Stimulated activated CD8-positive, alpha-beta memory T cell treated with anti-CD3 and anti-CD28 coated beads, Interleukin-2, amount 100 ng/mL, for 1 hour (primary cell): ENCODE results near the gene PPP2R5C.

ENCODE experiments used
- DNase-seq, 2 donors: peaks; one replicate each; pipeline ENCODE4 v3.0.0-alpha.2; 2020; ENCODE audit warnings: low read depth in 2 of 2

Gene PPP2R5C

DNA sequence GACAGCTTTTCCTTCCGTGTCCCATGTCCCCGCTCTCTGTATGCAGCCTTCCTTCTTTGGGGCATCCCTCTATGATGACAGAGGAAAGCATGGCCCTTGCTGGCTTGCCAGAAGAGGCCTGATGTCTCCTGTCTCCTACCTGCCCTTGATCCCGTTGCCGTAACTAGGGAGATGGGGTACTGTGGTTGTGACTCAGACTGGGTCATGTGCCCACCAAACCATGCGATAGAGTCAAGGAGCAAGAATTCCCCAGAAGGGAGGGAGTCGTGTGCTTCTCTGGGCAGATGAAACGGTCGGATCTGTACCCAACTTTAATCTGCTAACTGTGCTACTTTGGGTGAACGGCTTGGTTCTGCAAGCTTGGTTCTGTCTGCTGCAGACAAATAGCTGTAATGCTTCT lies 103.8 kb downstream of the PPP2R5C start:
- DNase-seq: no peak

DNA sequence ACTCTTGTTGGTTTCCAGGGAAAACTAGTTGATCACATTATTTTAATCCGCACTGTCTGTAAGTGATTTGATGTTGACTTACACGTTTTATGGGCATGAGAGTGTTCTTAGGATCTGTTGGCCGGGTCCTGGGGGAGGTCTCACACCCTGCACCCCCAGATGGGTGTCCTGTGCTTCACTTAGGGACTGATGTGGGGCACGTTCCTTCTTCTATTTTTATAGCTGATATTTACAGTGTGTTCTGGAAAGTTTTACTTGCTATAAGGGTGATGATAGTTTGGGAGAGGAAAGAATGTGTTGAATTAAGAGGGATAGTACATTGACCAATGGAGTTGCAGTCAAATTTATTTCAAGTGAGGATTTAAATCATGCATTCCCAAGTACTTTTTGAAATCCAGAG lies 106.3 kb downstream of the PPP2R5C start:
- no peak for DNase-seq

DNA sequence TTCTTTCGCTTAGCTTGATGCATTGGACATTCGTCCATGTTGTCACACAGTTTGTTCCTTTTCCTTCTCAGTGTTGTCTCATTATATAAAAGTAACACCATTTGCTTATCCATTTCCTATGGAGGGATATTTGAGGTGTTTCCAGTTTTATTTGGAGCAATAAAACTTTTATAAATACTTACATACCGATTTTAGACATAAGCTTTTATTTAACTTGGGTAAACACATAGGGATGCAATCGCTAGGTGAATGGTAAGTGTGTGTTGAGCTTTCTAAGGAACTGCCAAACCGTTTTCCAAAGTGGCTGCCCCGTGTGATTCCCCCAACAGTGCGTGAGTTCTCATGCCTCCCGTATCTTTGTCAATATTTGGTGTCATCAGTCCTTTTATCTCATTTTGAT lies 107.7 kb downstream of the PPP2R5C start:
- DNase-seq: no peak

DNA sequence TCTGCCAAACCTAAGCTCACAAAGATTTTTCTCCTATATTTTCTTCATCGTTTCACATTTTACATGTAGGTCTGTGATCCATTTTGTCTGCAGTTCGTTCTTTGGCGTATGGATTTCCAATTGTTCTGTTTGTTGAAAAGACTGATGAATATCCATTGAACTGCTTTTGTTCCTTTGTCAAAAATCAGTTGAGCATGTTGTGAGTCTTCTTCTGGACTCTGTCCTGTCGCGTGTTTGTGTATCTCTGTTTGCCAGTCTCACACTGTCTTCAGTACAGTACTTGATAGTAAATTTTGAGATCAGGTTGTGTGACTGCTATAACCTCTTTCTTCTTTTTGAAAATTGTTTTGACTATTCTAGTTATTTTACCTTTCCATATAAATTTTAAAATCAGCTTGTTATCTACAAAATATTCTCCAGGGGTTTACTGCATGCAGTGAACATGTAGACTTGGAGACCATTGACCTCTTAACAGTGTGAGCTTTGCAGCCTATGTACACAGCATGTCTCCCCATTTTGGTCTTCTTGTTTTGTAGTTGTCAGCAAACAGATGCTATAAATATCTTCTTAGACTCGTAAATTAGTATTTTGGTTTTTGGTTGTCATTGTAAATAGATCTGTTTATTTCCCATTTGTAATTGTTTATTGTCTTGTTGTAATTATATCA lies 108.9 kb downstream of the PPP2R5C start:
- no peak for DNase-seq

DNA sequence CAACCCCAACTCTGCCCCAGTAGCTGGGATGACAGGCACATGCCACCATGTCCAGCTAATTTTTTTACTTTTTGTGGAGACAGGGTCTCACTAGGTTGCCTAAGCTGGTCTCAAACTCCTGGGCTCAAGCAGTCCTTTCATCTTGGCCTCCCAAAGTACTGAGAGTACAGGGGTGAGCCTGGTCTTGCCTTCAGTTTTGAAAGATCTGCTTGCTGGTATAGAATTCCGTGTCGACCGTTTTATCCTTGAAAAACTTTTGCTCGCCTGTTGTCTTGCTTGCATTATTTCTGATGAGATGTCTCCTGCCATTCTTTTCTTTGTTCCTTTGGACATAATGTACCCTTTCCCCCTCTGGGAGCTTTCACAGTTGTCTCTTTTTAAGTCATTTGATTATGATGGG lies 110.8 kb downstream of the PPP2R5C start:
- no peak for DNase-seq

DNA sequence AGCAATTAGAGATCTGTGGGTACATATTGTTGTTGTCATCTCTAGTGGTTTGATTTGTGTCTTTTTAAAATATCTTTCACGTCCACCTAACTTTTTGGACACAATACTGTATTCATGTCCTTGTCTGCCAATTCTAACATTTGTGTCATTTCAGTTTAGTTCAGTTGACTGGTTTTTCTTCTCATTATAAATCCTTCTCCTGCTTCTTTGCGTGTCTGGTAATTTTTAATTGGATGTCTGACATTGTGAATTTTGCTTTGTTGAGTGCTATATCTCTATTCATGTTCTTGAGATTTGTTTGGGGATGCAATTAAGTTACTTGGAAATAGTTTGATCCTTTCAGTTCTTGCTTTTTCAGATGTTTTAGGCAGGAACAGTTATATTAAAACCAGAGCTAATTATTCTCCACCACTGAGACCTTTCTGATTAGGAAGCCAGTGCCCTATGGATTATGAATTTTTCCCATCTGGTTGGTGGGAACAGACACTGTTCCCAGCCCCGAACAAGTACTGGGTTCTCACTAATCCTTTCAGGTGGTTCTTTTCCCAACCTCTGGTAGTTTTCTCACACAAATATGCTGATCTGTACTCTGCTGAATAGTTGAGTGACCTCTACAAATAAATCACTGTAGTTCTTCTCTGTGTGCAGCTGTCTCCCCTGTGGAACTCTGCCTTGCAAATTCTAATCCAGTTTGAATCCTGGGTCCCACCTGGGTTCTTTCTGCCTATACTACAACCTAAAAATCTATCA lies 111.7 kb downstream of the PPP2R5C start:
- no peak for DNase-seq

DNA sequence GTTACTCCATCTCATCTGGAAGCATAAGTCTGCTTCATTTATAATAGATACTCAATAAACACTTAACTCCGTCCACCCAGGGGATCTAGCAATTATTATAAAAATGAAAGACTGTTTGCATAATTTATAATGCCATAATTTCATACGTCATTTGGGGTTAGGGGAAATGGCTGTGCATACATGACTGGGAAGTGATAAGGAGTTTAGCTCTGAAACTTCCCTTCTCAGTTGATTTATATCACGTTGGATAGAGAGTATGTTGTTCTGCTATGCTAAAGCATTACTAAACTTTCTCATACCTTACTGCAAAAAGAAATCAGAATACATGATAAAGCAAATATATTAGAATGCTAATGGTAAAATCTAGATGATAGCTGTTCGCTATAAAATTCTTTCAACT lies 112.5 kb downstream of the PPP2R5C start:
- DNase-seq: no peak

DNA sequence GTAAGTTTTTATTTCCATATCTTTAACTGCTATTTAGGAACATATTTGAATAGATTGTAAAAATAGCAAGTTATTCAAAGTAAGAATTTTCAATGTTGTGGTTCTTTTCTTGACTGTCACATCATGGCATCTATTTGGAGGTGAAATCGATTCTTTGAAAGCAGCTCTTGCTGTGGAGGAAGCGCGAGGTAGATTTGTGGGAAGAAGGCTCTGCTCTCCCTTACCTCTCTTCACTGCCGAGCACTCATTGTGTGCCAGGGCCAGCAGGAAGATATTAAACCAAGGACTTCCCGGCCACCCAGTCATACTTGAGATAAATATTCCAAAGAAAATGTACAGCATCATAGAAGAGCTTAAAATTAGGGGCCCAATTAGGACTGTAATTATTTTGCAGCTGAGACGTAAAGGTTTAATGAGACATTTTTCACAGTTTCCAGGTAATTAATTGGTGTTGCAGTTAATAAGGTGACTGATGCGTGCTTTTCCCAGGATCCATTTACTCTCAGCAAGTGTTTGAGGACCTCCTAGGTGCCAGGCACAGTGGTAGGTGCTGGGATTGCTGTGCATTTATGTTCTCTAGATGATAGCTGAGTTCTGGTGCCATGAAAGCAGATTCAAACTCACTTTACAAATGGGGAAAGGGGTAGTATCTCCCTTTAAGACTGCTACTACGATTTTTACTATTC lies 113.7 kb downstream of the PPP2R5C start:
- DNase-seq: no peak

DNA sequence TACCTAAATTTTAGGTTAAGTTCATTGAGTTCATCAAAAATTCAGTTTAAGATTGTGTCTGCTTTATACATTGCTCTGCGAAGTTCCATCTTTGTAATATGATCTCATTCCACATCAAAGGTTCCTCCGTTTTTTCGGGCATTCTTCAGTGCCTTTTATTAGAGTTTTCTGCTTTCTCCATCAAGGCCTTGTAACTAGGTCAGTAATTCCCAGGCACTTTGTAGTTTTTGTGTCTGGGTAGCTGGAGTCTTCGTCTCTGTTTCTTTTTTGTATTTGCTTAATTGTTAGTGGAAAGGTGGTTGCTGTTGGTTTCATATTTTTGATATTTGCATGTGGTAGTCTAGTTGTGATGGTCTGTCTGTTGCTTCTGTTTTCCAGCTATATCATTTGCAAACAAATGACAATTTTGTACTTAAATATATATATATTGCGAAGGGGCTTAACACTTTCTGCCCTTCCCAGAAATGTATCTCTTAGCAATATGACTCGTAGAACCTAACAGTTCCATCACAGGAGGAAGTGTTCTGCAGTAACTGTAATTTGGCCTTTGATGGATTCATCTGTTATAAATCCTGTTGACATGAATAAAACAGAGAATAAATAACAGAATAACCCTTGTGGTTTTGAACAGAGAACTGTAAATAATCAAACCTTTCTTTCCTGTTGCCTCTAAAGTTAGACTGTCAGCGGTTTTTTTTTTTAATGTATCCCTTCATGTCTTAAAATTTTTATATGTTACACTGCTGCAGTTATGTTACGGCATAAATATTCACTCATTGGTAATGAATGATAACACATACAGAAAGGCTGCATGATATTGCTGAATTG lies 114.4 kb downstream of the PPP2R5C start:
- no peak for DNase-seq

DNA sequence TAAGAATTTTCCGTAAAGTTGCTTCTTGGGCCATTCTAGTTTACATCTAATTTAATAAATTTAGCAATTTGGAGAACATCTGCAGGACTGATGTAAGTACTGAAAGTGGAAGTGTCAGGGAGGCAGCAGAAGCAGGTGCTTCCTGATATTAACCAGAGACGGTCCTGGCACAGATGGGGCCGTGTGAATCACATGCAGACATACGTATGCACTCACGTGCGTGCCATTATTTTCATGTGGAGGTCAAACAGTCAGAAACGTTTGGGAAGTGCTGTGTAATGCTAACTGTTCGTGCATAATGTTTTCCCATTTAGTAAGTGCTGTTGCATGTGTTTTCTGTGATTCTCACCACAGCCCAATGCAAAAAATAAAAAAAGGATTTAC lies 115.0 kb downstream of the PPP2R5C start:
- DNase-seq: peak; percentile 24 to 32

DNA sequence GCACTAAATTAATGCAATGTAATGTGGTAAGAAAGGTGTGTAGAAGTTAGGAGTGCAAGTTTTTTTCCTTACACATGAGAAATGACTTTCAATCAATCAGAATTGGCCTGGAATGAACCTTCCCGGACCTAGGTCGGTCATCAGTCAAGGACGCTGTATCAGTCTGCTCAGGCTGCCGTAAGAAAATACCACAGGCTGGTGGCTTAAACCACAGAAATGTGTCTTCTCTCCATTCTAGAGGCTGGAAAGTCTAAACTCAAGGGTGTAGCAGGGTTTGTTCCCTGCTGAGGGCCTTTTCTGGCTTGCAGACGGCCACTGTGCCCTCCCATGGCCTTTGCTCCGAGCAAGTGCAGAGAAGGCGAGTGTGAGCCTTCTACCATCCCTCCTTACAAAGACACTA lies 116.3 kb downstream of the PPP2R5C start:
- no peak for DNase-seq

DNA sequence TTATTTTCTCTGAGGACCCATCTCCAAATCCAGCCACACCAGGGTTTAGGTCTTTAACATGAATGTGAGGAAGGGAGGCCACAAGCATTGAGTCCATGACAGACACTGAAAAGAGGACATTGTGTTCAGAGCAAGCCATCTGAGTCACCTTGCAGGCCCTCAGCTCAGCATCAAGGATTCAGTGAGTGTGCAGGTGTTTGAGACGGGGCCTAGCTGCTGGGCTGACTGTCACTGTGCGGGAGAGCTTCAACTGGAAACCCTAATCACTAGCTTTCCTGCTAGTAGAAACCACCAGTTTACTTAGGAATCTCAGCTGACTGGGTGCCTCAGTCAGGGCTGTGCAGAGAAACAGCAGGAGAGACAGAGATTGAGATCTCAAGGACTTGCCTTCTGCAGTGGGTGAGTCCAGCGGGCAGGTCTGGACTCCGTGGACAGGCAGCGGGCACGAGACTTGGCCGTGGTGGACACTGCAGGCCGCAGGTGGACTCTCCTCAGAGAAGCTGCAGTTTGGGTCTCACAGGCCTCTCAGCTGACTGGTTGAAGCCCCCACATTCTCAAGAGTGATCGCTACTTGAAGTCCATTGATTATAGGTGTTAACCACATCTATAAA lies 116.8 kb downstream of the PPP2R5C start:
- DNase-seq: no peak

DNA sequence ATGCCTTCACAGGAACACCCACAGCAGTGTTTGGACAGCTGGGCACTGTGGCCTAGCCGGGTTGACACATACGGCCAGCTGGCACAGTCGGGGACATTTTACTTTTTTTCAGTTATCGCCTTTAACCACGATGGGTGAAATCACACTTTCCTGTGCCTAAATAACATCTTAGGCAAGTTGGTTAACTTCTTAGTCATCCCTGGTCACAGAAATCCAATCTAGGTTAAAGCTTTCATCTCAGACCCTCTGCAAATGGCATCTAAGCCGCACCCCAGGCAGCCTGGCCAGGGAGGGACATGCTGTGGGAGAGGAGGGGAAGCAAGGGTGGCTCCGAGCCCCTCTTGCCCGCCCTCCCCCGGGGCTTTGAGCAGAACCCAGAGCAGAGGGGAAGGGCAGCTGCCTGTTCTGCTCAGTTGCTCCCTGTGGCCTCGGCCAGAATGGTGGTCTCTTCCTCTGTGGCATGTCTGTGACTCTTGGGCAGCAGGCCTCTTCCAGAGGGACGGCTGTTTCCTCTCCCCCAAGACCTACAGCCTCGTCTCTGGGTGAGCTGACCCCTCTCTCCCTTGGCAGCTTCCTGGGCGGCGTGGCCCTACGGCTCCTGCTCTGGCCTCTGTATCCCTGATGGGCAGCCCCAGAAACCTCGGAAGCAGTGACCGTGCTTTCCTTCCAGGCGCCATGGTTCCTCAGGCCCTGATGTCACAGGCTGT lies 117.5 kb downstream of the PPP2R5C start:
- no peak for DNase-seq

DNA sequence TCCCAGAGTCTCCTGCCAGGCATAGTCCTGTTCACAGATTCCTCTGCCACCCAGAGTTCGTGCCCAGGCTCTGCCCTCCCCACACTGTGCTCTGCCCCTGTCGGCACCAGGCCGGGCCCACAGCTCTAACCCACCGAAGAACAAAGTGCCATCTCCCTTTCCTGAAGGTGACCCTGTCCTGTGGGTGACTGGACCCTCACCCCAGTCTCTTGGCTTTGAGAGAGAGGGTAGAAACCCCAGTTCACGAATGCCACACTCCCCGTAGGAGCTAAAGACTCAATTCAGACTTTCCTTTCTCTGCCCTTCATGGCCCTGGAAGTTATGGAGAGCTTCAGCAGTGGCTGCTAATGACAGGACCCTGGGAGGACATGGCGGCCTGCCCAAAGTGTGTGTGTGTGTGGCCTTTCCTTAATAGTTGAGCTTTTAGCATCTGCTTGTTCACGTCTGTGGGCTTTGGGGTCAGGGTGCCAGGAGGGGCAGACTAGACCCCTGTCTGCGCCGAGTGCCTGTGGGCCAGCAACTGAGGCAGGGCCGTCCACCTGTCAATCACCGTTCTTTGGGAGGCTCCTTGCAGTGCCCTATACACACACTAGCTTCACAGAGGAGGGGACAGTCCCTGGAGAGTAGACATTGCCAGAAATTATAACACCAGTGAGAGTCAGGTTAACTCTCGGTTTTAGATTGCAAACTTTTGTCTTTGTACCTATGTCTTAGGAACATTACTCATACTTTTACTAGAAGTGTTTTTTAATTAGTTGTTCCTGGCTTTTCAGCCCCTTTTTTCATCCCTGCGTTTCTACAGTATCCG lies 118.2 kb downstream of the PPP2R5C start:
- no peak for DNase-seq

DNA sequence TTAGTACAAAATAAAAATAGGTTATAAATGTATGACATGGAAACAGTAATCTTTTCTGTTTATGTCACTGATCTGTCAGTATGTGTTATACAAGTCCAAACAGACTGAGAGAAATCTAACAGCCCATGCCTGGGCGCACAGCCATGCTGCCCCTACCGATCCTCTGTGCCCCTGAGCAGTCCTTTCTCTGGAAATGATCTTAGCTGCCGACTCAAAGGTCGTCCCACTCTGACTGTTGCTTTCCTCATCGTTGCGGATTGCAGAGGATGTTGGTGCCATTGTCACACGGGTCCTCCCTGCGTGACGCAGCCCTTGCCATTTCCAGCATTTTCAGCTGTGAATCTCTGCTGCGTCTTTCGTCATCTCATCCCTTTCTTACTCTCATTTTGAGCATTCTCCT lies 119.9 kb downstream of the PPP2R5C start:
- DNase-seq: no peak

DNA sequence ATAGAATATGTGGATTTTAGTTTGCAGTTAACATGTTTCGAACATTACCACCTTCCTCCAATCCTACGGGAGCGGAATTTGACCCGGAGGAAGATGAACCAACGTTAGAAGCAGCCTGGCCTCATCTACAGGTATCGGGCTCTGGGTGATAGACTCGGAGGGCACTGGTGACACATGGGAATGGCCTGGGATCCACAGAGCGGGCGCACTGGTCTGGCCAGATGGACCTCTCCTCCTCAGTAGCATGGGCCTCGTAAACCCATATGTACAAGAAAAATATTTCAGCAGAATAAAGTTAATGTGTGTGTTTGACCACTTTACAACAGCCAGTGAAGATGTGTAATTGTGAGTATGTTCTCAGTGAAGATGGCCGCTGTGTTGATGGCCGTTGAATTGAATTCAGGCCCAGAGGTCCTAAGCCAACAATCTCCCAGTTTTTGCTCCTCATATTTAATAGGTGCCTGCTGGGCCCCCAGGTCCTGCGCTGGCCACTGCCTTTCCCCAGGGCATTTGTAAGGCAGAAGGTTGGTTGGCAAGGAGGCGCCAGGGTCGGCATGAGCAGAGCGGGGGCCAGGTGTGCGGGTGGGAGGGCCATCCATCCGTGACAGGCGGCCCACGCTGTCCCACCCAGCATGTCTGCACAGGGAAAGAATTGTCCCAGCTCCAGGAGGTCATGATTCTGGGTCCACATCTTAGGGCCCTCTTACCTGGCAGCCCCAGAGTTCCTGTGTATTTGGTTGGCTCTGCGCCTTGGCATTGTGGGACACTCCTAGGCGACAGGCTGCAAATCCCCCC lies 120.8 kb downstream of the PPP2R5C start:
- no peak for DNase-seq

DNA sequence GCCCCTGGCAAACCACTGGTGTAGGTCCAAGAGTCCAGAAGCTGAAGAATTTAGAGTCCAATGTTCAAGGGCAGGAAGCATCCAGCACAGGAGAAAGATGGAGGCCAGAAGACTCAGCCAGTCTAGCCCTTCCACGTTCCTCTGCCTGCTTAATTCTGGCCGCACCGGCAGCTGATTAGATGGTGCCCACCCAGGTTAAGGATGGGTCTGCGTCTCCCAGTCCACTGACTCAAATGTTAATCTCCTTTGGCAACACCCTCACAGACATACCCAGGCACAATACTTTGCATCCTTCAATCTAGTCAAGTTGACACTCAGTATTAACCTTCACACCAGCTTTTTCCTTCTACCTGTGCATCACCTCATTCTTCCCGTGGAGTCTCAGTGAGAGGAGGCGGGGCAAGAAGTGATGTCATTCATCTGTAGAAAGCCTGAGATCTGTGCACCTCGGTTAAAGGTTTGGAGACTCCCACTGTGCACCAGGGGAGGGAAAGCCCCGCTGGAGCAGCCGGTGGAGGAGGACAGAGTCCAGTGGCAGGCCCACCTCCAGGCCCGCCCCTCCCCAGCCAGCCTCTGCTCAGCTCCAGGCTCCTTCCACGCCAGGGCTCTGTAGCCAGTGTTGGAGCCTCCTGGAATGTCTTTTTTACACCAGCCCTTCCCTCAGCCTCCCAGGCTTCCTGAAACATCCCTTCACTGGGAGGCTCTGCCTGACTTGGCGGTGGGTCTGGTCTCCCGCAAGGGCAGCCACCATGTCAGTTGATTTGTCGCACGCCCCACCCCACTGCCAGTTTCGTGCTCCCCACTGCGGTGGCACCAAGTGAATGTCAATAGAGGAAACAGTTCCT lies 122.8 kb downstream of the PPP2R5C start:
- no peak for DNase-seq

DNA sequence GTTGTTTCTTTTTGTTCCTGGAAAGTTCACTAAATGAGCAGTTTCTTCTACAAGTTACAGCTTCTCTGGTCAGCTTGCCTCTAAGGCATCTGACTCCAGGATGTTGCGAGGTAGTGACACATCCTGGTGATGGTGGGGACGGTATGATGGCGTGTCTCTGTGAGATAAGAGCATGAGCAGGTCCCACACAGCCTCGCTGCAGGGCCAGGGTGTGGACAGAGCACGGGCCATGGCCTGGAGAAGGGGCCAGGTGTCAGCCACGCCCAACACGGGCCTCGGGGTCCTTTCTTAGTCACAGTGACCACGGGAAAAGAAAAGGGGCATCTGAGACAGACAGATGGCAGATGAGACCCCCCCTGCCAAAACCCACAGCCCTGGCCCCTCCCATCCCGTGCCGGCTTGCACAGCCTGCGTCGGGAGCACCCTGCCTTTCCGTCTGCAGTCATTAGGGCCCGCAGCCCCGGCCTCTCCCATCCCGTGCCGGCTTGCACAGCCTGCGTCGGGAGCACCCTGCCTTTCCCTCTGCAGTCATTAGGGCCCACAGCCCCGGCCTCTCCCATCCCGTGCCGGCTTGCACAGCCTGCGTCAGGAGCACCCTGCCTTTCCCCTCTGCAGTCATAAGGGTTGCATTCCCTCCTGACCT lies 123.5 kb downstream of the PPP2R5C start:
- DNase-seq: no peak
